GM12891 (cell line): ENCODE data around the gene CADM1.

Source experiments
- DNase-seq: peaks from one replicate; pipeline ENCODE4 v3.0.0; 2011; ENCODE audit warnings: low spot score; ENCODE audit not compliant: insufficient read length
- FAIRE-seq: peaks from 2 replicates; lab custom pipeline; 2011; peaks lifted over from hg19 to GRCh38; lab: Jason Lieb, UNC
- PAX5 ChIP-seq: IDR thresholded peaks from 2 replicates; pipeline ENCODE4 v1.6.1; 2011; ENCODE audit warnings: low read length, moderate library complexity, mild to moderate bottlenecking; ENCODE audit not compliant: insufficient read depth, severe bottlenecking
- POLR2A ChIP-seq: IDR thresholded peaks from 2 replicates; pipeline ENCODE4 v1.6.1; 2011; ENCODE audit warnings: low read depth, low read length, control low read depth
- POLR2AphosphoS5 ChIP-seq: IDR thresholded peaks from 2 replicates; pipeline ENCODE4 v1.6.1; 2011; ENCODE audit warnings: low read depth, low read length, control low read depth
- POU2F2 ChIP-seq: IDR thresholded peaks from 2 replicates; pipeline ENCODE4 v1.6.1; 2011; ENCODE audit warnings: low read depth, mild to moderate bottlenecking, control low read depth, low read length, moderate library complexity
- SPI1 ChIP-seq: IDR thresholded peaks from 2 replicates; pipeline ENCODE4 v1.6.1; 2011; ENCODE audit warnings: low read depth, low read length, control low read depth
- TAF1 ChIP-seq: IDR thresholded peaks from 2 replicates; pipeline ENCODE4 v1.6.1; 2011; ENCODE audit warnings: low read depth, low read length, control low read depth

The CADM1 gene

DNA sequence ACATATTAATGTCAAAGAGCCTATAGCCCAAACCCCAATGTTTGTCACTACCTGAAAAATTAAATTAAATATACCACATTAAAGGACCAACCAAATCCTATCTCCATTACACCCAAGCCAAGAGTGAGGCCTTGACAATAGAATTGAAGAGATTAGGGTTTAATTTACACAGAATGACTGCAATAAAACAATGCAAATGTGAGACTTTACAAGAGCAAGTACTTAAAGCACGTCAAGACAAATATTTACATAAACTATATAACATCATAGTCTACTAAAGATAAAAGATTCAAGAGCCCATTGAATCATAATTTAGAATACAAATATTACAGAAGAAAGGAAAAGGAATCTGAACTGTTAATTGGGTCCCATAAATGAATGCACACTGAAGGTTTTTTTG, 85.6 kb downstream of the CADM1 start:
- no peak for DNase-seq
- FAIRE-seq, result no peak
- no peak for TF ChIP-seq SPI1
- TF ChIP-seq PAX5, result no peak
- TF ChIP-seq POU2F2, result no peak
- TF ChIP-seq POLR2AphosphoS5, result no peak
- TF ChIP-seq POLR2A, result no peak
- no peak for TF ChIP-seq TAF1

DNA sequence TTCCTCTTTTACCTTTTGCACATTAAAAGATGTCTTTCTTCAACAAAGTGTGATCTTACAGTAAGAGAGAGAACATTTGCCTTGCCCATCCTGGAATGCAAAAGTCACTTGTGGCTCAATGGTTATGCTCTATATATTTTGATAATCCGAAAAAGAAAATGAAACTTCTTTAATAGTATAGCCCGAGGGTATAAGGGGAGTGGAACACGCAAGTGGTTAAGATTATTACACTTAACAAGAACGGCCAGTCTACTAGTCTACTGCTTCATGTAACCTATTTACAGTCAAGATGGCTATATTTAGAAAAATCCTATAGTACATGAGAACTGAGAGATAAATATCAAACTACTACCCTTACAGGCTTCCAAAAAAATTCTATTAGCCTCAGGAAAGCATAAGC, 86.1 kb downstream of the CADM1 start:
- FAIRE-seq (no peak), DNase-seq (no peak)
- TF ChIP-seq POLR2A (no peak), POU2F2 (no peak), PAX5 (no peak), POLR2AphosphoS5 (no peak), SPI1 (no peak), TAF1 (no peak)

DNA sequence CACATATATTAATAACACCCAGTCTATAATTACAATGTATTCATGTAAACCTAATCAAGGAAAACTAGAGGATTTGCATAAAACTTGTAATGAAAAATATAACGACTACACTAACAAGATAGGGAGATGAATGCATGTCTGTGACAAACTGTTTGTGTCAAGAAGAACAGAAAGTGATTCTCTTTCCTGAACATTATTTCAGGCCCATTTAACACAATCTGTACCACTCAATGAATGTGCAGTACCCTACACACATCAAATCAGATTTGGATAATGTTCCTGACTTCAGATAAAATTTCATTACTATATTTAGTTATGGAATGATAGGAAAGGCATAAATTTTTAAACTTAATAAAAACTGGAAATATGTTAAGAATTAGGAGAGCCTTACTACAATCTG, 93.1 kb downstream of the CADM1 start:
- FAIRE-seq (no peak), DNase-seq (no peak)
- no peak for TF ChIP-seq PAX5
- TF ChIP-seq POU2F2, result no peak
- no peak for TF ChIP-seq POLR2A
- TF ChIP-seq TAF1, result no peak
- no peak for TF ChIP-seq POLR2AphosphoS5
- TF ChIP-seq SPI1, result no peak

- TF ChIP-seq POU2F2 (no peak), POLR2A (no peak), PAX5 (no peak), POLR2AphosphoS5 (no peak), SPI1 (no peak), TAF1 (no peak)
- no peak for DNase-seq
- FAIRE-seq, result no peak
Measured at GRCh38 chr11:115409691-115410220, 94.5 kb downstream of the CADM1 start.

DNA sequence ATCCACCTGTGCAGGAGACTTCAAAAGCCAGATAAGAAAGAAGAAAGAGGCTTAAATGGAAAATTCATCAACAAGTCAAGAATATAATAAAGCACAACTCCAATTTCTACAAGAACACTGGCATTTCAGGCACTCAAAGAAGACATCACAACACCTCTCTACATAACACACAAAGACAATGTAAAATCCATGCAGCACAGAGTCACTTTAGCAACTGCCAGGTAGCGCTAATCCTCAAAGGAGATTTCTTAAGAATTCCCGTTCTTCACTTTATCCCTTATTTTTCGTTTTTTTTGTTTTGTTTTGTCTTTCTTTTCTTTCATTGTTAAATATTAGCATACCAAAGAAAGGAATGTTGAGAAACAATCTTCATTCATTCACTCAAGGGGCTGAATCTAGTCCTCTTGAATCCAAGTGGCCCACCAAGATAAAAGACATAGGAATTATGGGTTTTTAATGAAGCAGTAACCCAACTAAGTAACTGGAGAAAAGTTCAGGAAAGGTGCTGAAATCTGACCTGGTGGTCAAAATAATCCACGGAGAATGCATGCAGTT, 95.0 kb downstream of the CADM1 start:
- DNase-seq, result no peak
- no peak for TF ChIP-seq SPI1
- no peak for TF ChIP-seq POLR2AphosphoS5
- no peak for TF ChIP-seq POLR2A
- no peak for TF ChIP-seq PAX5
- no peak for TF ChIP-seq TAF1
- TF ChIP-seq POU2F2, result no peak
- no peak for FAIRE-seq

DNA sequence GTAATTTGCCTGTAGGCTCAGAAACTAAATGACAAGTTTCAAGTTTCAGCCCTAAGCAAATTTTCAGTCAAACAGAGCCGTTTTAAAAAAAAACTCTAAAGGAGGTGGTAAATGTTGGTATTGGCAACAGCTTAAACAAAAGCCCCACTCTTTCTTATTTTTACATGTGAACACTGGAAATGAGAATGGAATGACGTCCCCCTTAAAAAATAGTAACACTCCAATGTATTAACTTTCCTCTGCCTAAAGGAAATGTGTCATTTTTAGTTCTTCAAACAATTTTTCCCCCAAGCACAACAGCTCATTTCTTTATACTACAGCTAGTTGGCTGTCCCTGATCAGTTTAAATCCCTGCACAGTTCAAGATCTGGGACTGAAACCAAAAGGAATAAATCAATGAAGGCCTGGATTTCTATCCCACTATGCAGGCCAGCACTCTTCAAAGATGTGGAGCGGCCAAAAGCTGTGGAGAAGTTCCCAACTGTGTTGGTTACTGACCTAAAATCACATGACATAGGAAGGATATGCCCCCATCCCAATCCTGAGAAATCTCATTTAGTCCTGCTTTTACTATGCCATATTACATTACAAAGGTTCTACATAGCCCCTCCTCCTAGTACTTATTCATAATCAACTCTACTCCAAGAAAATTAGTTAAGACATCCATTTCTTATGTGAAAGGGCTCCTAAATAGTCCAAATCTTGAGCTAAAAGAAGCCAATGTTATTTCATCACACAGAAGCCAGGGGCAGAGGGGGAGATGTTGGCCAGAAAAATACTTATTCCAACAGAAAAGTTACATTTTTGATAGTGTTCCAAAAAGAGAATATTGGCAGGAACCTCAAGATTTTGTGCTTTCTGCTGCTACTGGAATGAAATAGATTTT, 95.9 kb downstream of the CADM1 start:
- no peak for TF ChIP-seq SPI1
- TF ChIP-seq POLR2A, result no peak
- TF ChIP-seq PAX5, result no peak
- TF ChIP-seq POU2F2, result no peak
- DNase-seq (no peak), FAIRE-seq (no peak)

DNA sequence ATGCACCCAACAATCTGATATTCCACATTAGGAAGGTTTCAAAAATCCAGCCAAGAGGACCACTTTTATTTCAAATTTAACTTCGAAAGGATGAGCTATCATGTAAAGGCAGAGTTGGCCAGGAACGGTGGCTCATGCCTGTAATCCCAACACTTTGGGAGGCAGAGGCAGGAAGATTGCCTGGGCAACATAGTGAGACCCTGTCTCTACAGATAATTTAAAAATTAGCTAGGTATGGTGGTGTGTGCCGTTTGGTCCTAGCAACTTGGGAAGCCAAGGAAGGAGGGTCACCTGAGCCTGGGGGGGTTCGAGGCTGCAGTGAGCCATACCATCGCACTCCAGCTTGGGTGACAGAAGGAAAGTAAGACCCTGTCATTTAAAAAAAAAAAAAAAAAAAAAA, 96.7 kb downstream of the CADM1 start:
- DNase-seq, result no peak
- FAIRE-seq, result no peak
- no peak for TF ChIP-seq PAX5
- no peak for TF ChIP-seq POU2F2
- no peak for TF ChIP-seq POLR2A
- no peak for TF ChIP-seq TAF1
- TF ChIP-seq SPI1, result no peak
- TF ChIP-seq POLR2AphosphoS5, result no peak

- DNase-seq (no peak), FAIRE-seq (no peak)
- TF ChIP-seq POU2F2 (no peak), SPI1 (no peak), TAF1 (no peak), POLR2A (no peak), PAX5 (no peak)
Measured at GRCh38 chr11:115406404-115406803, 97.8 kb downstream of the CADM1 start.

DNA sequence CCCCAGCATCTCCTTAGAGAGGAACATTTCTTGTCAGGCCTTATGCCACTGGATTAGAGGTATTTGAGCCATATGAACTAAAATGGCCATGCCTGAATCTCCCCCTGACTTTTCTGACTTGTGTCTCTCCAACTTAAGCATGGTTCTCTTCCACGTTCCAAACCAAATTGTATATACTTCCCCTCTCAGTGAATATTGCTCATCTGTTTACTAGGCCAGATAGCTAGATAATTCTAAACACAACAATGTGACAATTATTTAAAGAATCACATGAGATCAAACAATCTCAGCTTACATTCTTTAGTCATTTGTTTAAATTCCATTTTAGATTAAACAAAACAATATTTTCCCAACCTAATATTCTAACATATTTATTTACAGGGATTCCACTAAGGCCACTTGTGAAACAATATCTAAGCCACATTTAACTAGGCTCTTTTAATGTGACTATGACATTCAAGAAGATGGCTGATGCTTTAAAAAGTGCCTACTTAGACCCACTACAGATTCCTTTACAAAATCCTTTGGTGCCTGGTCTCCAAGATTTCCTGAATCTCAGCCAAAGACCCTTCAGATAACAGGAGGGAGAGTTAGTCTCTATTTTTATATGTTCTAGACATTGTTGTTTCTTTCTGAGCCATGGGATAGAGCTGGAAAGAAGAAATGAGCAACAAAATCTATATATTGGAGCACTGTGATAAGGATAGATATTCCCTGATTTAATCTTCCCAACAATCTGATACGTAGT, 105.7 kb downstream of the CADM1 start:
- FAIRE-seq (no peak), DNase-seq (no peak)
- no peak for TF ChIP-seq TAF1

- FAIRE-seq (no peak), DNase-seq (no peak)
- TF ChIP-seq POLR2AphosphoS5, result no peak
Measured at GRCh38 chr11:115396533-115396932, 107.7 kb downstream of the CADM1 start.
